PFSK-1 (cell line): Measurements from ENCODE around the gene KRTAP10-12.

ENCODE experiments used
- FOXP2 ChIP-seq: optimal IDR thresholded peaks from 2 replicates; pipeline ENCODE3; 2011; ENCODE audit warnings: borderline replicate concordance, control low read depth, inconsistent platforms; ENCODE audit not compliant: insufficient read depth; ENCODE audit errors: extremely low read length, extremely low read depth
- POLR2AphosphoS5 ChIP-seq: IDR thresholded peaks from 2 replicates; pipeline ENCODE4 v1.6.1; 2012; ENCODE audit warnings: low read depth, mild to moderate bottlenecking, control low read depth, low read length, moderate library complexity
- SIN3A ChIP-seq: IDR thresholded peaks from 2 replicates; pipeline ENCODE4 v1.6.1; 2012; ENCODE audit warnings: mild to moderate bottlenecking, low read length, moderate library complexity, borderline replicate concordance; ENCODE audit not compliant: insufficient read depth
- TAF1 ChIP-seq: IDR thresholded peaks from 2 replicates; pipeline ENCODE4 v1.6.1; 2012; ENCODE audit warnings: low read length, control low read depth, borderline replicate concordance; ENCODE audit not compliant: insufficient read depth
- TF ChIP-seq, protein P1 (sequence below), 2 experiments: IDR thresholded peaks; 2 replicates each; pipeline versions ENCODE4 v1.6.1 to v1.8.0; 2011 to 2012; ENCODE audit warnings: low read depth in 2 of 2, low read length in 2 of 2, control low read depth in 1 of 2, inconsistent platforms in 1 of 2, mild to moderate bottlenecking in 1 of 2, moderate library complexity in 1 of 2; ENCODE audit not compliant: insufficient read depth in 1 of 2

Gene KRTAP10-12

DNA sequence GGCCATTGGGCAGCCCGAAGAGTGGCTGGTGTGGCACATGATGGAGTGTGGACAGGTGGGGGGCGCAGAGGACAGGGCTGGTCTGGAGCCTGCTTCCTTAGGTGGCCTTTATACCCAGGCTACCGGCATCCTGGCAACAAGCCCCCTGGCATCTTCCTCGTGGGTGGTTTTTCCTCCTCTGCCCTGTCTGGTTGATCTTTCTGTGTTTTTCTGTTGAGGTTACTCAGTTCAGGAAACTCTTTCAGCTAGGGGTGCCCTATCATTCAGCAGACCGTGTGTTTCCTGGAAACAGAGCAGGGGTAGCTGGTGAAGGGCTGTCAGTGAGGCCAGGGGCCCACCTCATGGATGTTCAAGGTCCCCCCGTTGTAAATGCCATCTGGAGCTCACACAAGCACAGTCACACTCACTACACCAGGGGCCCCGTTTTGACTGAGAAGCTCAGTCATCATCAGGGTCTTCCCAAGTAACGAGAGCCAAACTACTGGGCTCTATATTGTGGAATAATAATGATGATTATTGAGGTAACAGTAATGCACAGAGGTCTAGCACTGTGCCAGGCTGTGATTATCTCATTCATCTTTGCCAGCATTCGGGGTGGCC, 42.3 kb upstream of the KRTAP10-12 start, which contains the start of gene KRTAP12-4:
KRTAP12-4 (minus strand) TSS at position 84 of the 600 bp plus-strand sequence; CDS start at position 39, 45 bp downstream.
- TF ChIP-seq FOXP2, result no peak
- TF ChIP-seq TAF1, result no peak
- no peak for TF ChIP-seq SIN3A
- no peak for TF ChIP-seq POLR2AphosphoS5
- TF ChIP-seq, protein P1, sequence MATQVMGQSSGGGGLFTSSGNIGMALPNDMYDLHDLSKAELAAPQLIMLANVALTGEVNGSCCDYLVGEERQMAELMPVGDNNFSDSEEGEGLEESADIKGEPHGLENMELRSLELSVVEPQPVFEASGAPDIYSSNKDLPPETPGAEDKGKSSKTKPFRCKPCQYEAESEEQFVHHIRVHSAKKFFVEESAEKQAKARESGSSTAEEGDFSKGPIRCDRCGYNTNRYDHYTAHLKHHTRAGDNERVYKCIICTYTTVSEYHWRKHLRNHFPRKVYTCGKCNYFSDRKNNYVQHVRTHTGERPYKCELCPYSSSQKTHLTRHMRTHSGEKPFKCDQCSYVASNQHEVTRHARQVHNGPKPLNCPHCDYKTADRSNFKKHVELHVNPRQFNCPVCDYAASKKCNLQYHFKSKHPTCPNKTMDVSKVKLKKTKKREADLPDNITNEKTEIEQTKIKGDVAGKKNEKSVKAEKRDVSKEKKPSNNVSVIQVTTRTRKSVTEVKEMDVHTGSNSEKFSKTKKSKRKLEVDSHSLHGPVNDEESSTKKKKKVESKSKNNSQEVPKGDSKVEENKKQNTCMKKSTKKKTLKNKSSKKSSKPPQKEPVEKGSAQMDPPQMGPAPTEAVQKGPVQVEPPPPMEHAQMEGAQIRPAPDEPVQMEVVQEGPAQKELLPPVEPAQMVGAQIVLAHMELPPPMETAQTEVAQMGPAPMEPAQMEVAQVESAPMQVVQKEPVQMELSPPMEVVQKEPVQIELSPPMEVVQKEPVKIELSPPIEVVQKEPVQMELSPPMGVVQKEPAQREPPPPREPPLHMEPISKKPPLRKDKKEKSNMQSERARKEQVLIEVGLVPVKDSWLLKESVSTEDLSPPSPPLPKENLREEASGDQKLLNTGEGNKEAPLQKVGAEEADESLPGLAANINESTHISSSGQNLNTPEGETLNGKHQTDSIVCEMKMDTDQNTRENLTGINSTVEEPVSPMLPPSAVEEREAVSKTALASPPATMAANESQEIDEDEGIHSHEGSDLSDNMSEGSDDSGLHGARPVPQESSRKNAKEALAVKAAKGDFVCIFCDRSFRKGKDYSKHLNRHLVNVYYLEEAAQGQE (IDR thresholded peaks at IDR 0.05; ENCODE audit: insufficient read depth in 1 of 2, low read depth in 2 of 2, low read length in 2 of 2), result no peak

DNA sequence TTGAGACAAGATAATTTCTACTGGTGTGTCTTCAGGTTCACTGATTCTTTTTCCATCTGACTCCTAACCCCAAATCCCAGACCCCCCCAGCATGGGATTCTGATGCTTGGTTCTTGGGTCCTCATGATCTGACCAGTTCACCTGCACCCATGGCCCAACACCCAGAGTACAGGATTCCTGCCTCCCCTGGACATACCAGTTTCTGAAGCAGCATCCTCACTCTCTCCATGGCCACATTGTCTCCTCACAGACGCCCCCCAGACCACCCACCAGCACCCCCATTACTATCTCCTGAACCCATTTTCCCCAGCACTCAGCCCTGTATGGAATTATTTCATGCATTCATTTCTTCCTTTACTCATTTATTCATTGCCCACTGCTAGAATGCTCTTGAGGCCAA, 40.1 kb upstream of the KRTAP10-12 start:
- TF ChIP-seq TAF1, result no peak
- no peak for TF ChIP-seq SIN3A
- TF ChIP-seq, protein P1 (IDR thresholded peaks at IDR 0.05; ENCODE audit: insufficient read depth in 1 of 2, low read depth in 2 of 2, low read length in 2 of 2), result no peak
- no peak for TF ChIP-seq FOXP2
- no peak for TF ChIP-seq POLR2AphosphoS5

DNA sequence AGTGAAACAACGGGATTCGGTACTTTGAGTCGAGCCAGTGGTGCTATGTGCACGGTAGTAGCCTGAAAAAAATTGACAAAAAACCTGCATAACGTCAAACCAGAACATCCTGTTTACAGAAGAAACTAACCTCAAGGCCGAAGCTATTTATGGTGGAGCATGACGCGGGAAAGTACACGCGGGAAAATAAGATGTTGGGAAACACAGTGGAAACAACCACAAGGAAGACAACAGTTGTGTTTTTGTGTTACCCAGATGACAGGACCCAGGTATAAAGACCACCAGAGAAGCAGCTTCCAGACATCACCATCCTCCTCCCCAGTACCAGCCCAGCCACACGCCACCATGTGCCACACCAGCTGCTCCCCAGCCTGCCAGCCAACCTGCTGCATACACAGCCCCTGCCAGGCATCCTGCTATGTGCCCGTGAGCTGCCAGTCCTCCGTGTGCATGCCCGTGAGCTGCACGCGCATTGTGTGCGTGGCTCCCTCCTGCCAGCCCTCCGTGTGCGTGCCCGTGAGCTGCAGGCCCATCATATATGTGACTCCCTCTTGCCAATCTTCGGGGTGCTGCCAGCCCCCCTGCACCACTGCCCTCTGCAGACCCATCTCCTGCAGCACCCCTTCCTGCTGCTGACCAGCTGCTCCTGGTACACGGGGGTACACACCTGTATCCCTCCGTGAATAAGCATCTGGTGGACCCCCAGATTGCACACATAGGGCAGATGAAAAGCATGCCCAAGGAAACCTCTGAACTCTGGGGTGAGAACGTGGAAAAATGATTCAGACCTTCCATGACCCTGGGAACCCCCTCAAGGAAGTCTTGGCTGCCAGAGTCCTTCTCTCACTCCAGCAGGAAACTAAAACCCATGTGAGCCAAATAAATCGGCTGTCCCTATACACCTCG, 39.1 kb upstream of the KRTAP10-12 start, which contains the start of gene KRTAP12-3:
KRTAP12-3 (plus strand) TSS at position 298 of the 906 bp plus-strand sequence; CDS start at position 346, 48 bp downstream.
- no peak for TF ChIP-seq POLR2AphosphoS5
- TF ChIP-seq, protein P1 (IDR thresholded peaks at IDR 0.05; ENCODE audit: insufficient read depth in 1 of 2, low read depth in 2 of 2, low read length in 2 of 2), result no peak
- no peak for TF ChIP-seq FOXP2
- no peak for TF ChIP-seq TAF1
- TF ChIP-seq SIN3A, result no peak

DNA sequence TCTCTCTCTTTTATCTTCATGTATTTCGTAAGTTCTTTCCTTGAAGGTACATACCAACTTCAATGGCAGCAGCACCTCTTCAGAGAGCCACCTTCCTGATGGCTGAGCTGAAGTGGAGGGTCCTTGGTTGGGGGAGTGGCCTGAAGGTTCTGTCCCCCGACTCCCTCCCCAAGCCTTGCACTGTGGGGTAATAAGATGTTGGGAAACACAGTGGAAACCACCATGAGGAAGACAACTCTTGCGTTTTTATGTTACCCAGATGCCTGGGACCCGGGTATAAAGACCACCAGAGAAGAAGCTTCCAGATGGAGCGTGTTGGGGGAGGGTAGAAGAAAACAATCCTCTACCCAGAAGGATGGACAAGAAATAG, 38.4 kb upstream of the KRTAP10-12 start:
- TF ChIP-seq, protein P1 (IDR thresholded peaks at IDR 0.05; ENCODE audit: insufficient read depth in 1 of 2, low read depth in 2 of 2, low read length in 2 of 2), result no peak
- no peak for TF ChIP-seq FOXP2
- no peak for TF ChIP-seq SIN3A
- TF ChIP-seq POLR2AphosphoS5, result no peak
- no peak for TF ChIP-seq TAF1
